Stomach (tissue), 9 donors: ENCODE results near the gene RGMA. TPM values are rescaled to one million over a fixed set of nuclear protein-coding genes. Genes with fewer than 3 reads are reported as not detected.

Experiments
- DNase-seq, 2 donors: peaks; one replicate each; pipeline versions ENCODE4 v3.0.0 to v3.0.0-alpha.2; 2013 to 2019
- H3K27ac ChIP-seq, 5 donors: fragments of 200-600 bp in 4 of 5; sonication (generic) in 4 of 5; one replicate each; pipeline ENCODE4 v1.5.1; 2013 to 2019; ENCODE audit warnings: mild to moderate bottlenecking in 1 of 5, moderate library complexity in 1 of 5
- H3K27me3 ChIP-seq, 3 donors: fragments of 200-600 bp; sonication (generic); one replicate each; pipeline ENCODE4 v1.5.1; 2017 to 2019; ENCODE audit warnings: mixed run types in 1 of 3
- H3K36me3 ChIP-seq, 4 donors: fragments of 200-600 bp; sonication (generic); 1 replicate in 3 of 4; 2 replicates in 1 of 4; pipeline ENCODE4 v1.5.1; 2016 to 2019
- H3K4me1 ChIP-seq, 4 donors: fragments of 200-600 bp; sonication (generic); one replicate each; pipeline ENCODE4 v1.5.1; 2016 to 2019
- H3K4me3 ChIP-seq, 4 donors: fragments of 200-600 bp; sonication (generic) in 3 of 4; one replicate each; pipeline ENCODE4 v1.5.1; 2016 to 2019; ENCODE audit warnings: mild to moderate bottlenecking in 1 of 4
- H3K9me3 ChIP-seq, 4 donors: fragments of 200-600 bp; sonication (generic); one replicate each; pipeline ENCODE4 v1.5.1; 2016 to 2019
- EP300 ChIP-seq: sonication (generic); formaldehyde crosslinking; IDR thresholded peaks from one replicate; pipeline ENCODE4 v1.6.1; 2017; ENCODE audit warnings: antibody characterized with exemption
- POLR2A ChIP-seq, 4 donors: fragments of 450-650 bp; IDR thresholded peaks; one replicate each; pipeline ENCODE4 v1.6.1; 2016; ENCODE audit warnings: antibody characterized with exemption in 4 of 4, control low read depth in 2 of 4, mild to moderate bottlenecking in 1 of 4, moderate library complexity in 1 of 4
- POLR2AphosphoS5 ChIP-seq, 3 donors: sonication (generic); formaldehyde crosslinking; IDR thresholded peaks; one replicate each; pipeline ENCODE4 v1.6.1; 2016; ENCODE audit warnings: antibody characterized with exemption in 3 of 3
- WGBS, 5 donors: extraction: QIAGEN DNeasy Blood & Tissue Kit in 3 of 5; methylation state at CpG; one replicate each; pipeline versions ENCODE4 v1.1.5 to v1.1.7; 2013 to 2018; 5-methylcytosine and 5-hydroxymethylcytosine counted together
- intact Hi-C: fragments of 100-400 bp; cut with DNase I; formaldehyde crosslinking; loops from one replicate; pipeline ENCODE4 v1.15.1; 2023; ENCODE audit warnings: low total_unique reads
- polyA plus RNA-seq, 3 donors: library from polyadenylated mRNA; stranded (reverse); fragments of 200-250 nt; gene quantifications; one replicate each; pipeline ENCODE4 v1.2.3, GENCODE V29; 2013
- total RNA-seq, 5 donors: library from RNA; depleted of rRNA; stranded (reverse); fragments of >200 nt; gene quantifications; one replicate each; pipeline versions ENCODE4 v1.1.0 to v1.2.3, GENCODE V29; 2014 to 2016
- TF ChIP-seq, protein P1 (sequence below), 7 experiments: fragments of 450-650 bp in 4 of 7; fragments of 200-600 bp in 3 of 7; sonication (generic) in 3 of 7; IDR thresholded peaks; one replicate each; pipeline ENCODE4 v1.5.1; 2016 to 2019; ENCODE audit warnings: antibody characterized with exemption in 7 of 7, control low read depth in 2 of 7, mild to moderate bottlenecking in 1 of 7
- donor health status: healthy with polysubstance abuse.
- donor health status: Bipolar disorder and iron deficiency.
- donor health status: healthy.

RGMA gene
- total and polyA plus RNA-seq, 8 donors: 1.7 to 64.2 (median 16.1) TPM

DNA sequence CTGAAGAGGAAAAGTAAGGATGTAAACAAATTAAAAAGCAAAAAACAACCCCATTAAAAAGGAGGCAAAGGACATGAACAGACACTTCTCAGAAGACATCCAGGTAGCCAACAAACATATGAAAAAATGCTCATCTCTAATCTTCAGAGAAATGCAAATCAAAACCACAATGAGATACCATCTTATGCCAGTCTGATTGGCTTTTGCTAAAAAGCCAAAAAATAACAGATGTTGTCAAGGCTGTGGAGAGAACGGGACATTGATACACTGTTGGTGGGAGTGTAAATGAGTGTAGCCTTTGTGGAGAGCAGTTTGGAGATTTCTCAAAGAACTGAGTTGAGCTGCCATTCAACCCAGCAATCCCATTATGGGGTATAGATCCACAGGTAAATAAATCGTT is 18.6 kb upstream of the RGMA start:
- Histone ChIP-seq H3K27ac (no peak overlapping the region), H3K36me3 (no peaks in the 10 kb centered on the region), H3K9me3 (peaks cover 0 to 11% (median 4%) of the 10 kb centered on the region in 4 donors), H3K27me3 (peaks cover 6 to 40% (median 18%) of the 10 kb centered on the region in 3 donors), H3K4me1 (no peaks in the 10 kb centered on the region), H3K4me3 (no peak overlapping the region)
- WGBS, 5 donors: 73 to 88% (median 79%) methylated on average over 2 of the region's 2 CpGs
- no peak for DNase-seq
- TF ChIP-seq POLR2A (IDR thresholded peaks at IDR 0.05) (no peak), POLR2AphosphoS5 (IDR thresholded peaks at IDR 0.05) (no peak), EP300 (no peak)
- TF ChIP-seq, protein P1, sequence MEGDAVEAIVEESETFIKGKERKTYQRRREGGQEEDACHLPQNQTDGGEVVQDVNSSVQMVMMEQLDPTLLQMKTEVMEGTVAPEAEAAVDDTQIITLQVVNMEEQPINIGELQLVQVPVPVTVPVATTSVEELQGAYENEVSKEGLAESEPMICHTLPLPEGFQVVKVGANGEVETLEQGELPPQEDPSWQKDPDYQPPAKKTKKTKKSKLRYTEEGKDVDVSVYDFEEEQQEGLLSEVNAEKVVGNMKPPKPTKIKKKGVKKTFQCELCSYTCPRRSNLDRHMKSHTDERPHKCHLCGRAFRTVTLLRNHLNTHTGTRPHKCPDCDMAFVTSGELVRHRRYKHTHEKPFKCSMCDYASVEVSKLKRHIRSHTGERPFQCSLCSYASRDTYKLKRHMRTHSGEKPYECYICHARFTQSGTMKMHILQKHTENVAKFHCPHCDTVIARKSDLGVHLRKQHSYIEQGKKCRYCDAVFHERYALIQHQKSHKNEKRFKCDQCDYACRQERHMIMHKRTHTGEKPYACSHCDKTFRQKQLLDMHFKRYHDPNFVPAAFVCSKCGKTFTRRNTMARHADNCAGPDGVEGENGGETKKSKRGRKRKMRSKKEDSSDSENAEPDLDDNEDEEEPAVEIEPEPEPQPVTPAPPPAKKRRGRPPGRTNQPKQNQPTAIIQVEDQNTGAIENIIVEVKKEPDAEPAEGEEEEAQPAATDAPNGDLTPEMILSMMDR (IDR thresholded peaks at IDR 0.05): no peak
- intact Hi-C loops: no loop called here

DNA sequence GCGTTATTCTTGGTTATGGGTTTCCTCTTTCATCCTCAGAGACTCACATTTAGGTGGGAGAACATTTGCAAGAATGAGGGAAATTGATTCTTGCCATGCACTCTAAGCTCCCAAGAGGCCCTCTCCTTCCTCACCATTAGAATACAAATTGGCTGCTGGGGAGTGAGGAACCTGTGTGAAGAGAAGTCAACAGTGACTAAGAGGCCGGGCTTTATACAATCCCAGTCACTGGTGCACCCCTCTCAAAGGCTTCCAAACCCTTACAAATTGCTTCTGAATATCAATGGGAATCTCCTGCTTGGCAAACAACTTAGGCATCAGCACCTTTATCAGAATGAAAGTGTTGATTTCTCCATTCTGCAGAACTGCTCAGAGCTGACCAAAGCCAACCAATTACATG is 16.5 kb upstream of the RGMA start:
- TF ChIP-seq POLR2A (IDR thresholded peaks at IDR 0.05) (no peak), EP300 (no peak)
- TF ChIP-seq, protein P1 (IDR thresholded peaks at IDR 0.05): no peak
- 66 to 82% (median 68%) methylated on average over 2 of the region's 2 CpGs for WGBS, 5 donors
- DNase-seq: no peak
- Histone ChIP-seq H3K27me3 (peaks cover 6 to 33% (median 18%) of the 10 kb centered on the region in 3 donors), H3K9me3 (peaks cover 0 to 12% (median 4%) of the 10 kb centered on the region in 4 donors), H3K4me1 (no peaks in the 10 kb centered on the region), H3K4me3 (no peak overlapping the region), H3K27ac (no peak overlapping the region), H3K36me3 (no peaks in the 10 kb centered on the region)
- intact Hi-C loops: no loop called here

DNA sequence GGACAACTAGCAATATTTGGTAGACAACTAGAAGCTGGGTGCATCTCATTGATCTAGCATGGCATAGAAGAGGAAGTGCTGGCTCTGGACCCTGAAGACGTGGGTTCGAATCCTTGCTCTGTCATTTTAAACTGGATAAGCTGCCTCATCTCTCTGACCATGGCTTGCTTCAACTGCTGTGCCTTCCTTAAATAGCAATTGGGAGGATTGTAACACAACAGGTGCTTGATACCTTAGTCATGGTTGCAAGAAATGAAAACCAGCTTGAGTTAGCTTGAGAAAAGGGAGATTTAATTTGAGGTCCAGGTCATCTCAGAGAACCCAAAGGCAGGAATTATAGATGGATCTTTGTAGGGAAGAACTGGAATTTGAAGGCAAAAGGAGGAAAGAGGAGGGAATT is 14.8 kb upstream of the RGMA start:
- intact Hi-C loops: no loop called here
- 84 to 95% (median 87%) methylated on average over 2 of the region's 2 CpGs for WGBS, 5 donors
- H3K4me3 ChIP-seq: no peak overlapping the region
- DNase-seq: no peak
- H3K9me3 ChIP-seq: peaks cover 0 to 12% (median 4%) of the 10 kb centered on the region in 4 donors
- no peaks in the 10 kb centered on the region for H3K36me3 ChIP-seq
- no peaks in the 10 kb centered on the region for H3K4me1 ChIP-seq
- TF ChIP-seq, protein P1 (IDR thresholded peaks at IDR 0.05): no peak
- TF ChIP-seq POLR2A (IDR thresholded peaks at IDR 0.05): no peak
- no peak for TF ChIP-seq POLR2AphosphoS5 (IDR thresholded peaks at IDR 0.05)
- no peak for TF ChIP-seq EP300
- H3K27me3 ChIP-seq: peaks cover 0 to 16% (median 6%) of the 10 kb centered on the region in 3 donors
- H3K27ac ChIP-seq: no peak overlapping the region

DNA sequence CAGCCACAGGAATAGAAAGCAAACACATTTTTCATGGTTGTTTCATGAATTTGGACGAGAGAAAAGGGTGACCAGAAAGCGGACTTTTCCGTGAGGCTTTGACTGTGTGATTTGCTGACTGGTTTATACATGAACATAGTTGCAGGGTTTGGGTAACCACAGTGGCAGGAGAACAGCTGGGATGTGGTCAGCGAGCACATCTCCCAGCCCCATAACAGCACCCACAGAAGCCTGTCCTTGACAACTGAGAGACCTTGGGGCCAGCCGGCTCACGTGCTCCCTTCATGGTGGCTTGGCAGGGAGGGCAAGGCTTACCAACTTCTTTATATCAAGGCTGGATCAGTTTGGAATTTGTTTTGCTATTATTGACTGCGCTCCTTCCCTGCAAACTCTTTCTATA is 13.2 kb upstream of the RGMA start:
- Histone ChIP-seq H3K27ac (no peak overlapping the region), H3K4me1 (no peaks in the 10 kb centered on the region), H3K27me3 (peaks cover 0 to 3% (median 0%) of the 10 kb centered on the region in 3 donors), H3K36me3 (no peaks in the 10 kb centered on the region), H3K9me3 (peaks cover 0 to 12% (median 4%) of the 10 kb centered on the region in 4 donors), H3K4me3 (no peak overlapping the region)
- intact Hi-C loops: no loop called here
- WGBS, 5 donors: 80 to 86% (median 82%) methylated on average over 7 of the region's 7 CpGs
- TF ChIP-seq POLR2A (IDR thresholded peaks at IDR 0.05) (no peak), POLR2AphosphoS5 (IDR thresholded peaks at IDR 0.05) (no peak), EP300 (no peak)
- TF ChIP-seq, protein P1 (IDR thresholded peaks at IDR 0.05): no peak
- no peak for DNase-seq
